PC-9 (cell line): ENCODE results near the gene FLOT1. TPM values are rescaled to one million over a fixed set of nuclear protein-coding genes. Genes with fewer than 3 reads are reported as not detected.
A peak's percentile ranks its signal among the peaks of the same experiment; 100 is the strongest.

Experiments
- BruUV-seq: library from RNA; stranded (reverse); fragments of 400-500 nt; replicated peaks from 2 replicates; lab custom pipeline; 2021; lab: Mats Ljungman, UMichigan
- CTCF ChIA-PET: fragments of 300-600 bp; sonication (Branson Sonifier 250); formaldehyde crosslinking; loops from one replicate; lab custom pipeline; 2022; ENCODE audit warnings: antibody characterized with exemption; lab: Charles Lee
- POLR2A ChIA-PET: fragments of 300-600 bp; sonication (Branson Sonifier 250); formaldehyde crosslinking; loops from one replicate; lab custom pipeline; 2022; ENCODE audit warnings: antibody characterized with exemption; ENCODE audit not compliant: unreplicated experiment; lab: Charles Lee
- DNase-seq, 2 experiments: peaks; one replicate each; pipeline versions ENCODE4 v3.0.0 to v3.0.0-alpha.2; 2015 to 2022; ENCODE audit warnings: mixed read lengths in 1 of 2
- H2AFZ ChIP-seq: fragments of 200-600 bp; sonication (generic); 2 replicates; pipeline ENCODE4 v1.8.1; 2017; ENCODE audit warnings: antibody characterized with exemption
- H3F3A ChIP-seq: fragments of 200-600 bp; sonication (generic); 2 replicates; pipeline ENCODE4 v1.8.1; 2017; ENCODE audit warnings: antibody characterized with exemption, mild to moderate bottlenecking, low read depth; ENCODE audit not compliant: insufficient read depth
- H3K27ac ChIP-seq: fragments of 200-600 bp; sonication (generic); 2 replicates; pipeline ENCODE4 v1.6.1; 2016; ENCODE audit warnings: mixed run types
- H3K27me3 ChIP-seq: fragments of 200-600 bp; sonication (generic); 2 replicates; pipeline ENCODE4 v1.6.1; 2016; ENCODE audit warnings: low read depth, mixed run types; ENCODE audit not compliant: insufficient read depth
- H3K36me3 ChIP-seq: fragments of 200-600 bp; sonication (generic); 2 replicates; pipeline ENCODE4 v1.6.1; 2016; ENCODE audit warnings: low read depth, mixed run types
- H3K4me1 ChIP-seq: fragments of 200-600 bp; sonication (generic); replicated peaks from 2 replicates; pipeline ENCODE4 v1.6.1; 2016; ENCODE audit warnings: mixed run types; ENCODE audit not compliant: insufficient read depth
- H3K4me2 ChIP-seq: fragments of 200-600 bp; sonication (generic); 2 replicates; pipeline ENCODE4 v1.6.1; 2017; ENCODE audit warnings: mixed run types
- H3K4me3 ChIP-seq: fragments of 200-600 bp; sonication (generic); 2 replicates; pipeline ENCODE4 v1.6.1; 2016; ENCODE audit warnings: mixed run types
- H3K79me2 ChIP-seq: fragments of 200-600 bp; sonication (generic); 2 replicates; pipeline ENCODE4 v1.6.1; 2017; ENCODE audit warnings: low read depth, mixed run types
- H3K9me2 ChIP-seq: fragments of 200-600 bp; sonication (generic); 2 replicates; pipeline ENCODE4 v1.8.1; 2017; ENCODE audit warnings: mild to moderate bottlenecking; ENCODE audit not compliant: insufficient read depth
- H3K9me3 ChIP-seq: fragments of 200-600 bp; sonication (generic); 2 replicates; pipeline ENCODE4 v1.8.1; 2016; ENCODE audit warnings: low read depth; ENCODE audit not compliant: insufficient read depth
- H4K20me1 ChIP-seq: fragments of 200-600 bp; sonication (generic); 2 replicates; pipeline ENCODE4 v1.8.1; 2017; ENCODE audit not compliant: insufficient read depth
- CTCF ChIP-seq: fragments of 200-600 bp; sonication (generic); conservative IDR thresholded peaks from 2 replicates; pipeline ENCODE4 v1.6.1; 2017; ENCODE audit warnings: mixed run types, antibody characterized with exemption, mild to moderate bottlenecking, moderate library complexity
- EZH2 ChIP-seq: fragments of 200-600 bp; sonication (generic); IDR thresholded peaks from 2 replicates; pipeline ENCODE4 v1.8.0; 2017; ENCODE audit warnings: antibody characterized with exemption, low read depth
- intact Hi-C: fragments of 100-400 bp; cut with micrococcal nuclease; formaldehyde crosslinking; loops from one replicate; pipeline ENCODE4 v1.10.0; 2022; ENCODE audit not compliant: unreplicated experiment
- total RNA-seq: library from RNA; stranded (reverse); gene quantifications from 2 replicates; pipeline ENCODE4 v1.2.3, GENCODE V29; 2021

Gene FLOT1
- total RNA-seq, 1 experiment from 2014 or later, result 225 TPM

DNA sequence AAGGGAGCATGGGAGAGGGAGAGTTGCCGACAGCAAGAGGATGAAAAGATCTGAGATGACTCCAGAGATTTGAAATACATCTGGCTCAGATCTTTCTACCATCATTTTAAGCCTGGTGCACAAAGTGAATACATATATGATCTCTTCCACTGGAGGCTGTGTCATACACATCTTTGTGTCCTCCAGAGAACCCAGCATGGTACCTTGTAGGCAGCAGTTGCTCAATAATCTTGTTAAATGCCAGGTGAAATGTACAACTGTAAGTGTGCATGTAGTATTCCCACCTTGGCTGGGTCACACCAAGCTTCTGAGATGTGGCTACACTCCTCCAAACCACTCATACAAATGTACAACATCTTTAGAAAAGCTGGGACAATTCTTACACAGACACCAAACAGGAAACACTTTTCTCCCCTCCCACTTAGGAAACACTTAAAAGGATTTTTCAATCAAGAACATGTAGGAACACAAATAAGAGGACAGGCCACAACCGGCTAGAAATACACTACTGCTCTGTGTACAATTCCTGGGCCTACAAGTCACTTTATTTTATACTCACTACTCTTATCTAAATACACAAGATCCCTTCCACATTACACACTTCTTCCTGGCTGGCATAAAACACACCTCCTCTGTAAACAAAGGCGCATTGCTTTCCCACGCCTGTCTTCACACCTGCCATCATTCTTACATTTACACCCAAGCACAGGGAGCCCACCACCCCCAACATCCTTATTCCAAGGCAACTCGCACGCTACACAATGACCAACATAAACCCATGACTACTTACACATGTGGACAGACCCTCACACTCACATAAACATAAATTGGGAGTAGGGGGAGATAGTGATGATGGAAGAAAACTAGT lies 5.6 kb upstream of the FLOT1 start:
- CTCF ChIA-PET, result interaction anchor here (1.4 kb wide), 1 partner anchor 74 kb away, joined by 7 read pairs; no protein-coding TSS in a partner anchor
- peak overlapping the region; percentile 50; the same call in 1 of the 2 replicates for H3K4me3 ChIP-seq
- peak in 1 of 2 experiments; percentile 87 for DNase-seq
- no peak overlapping the region for H2AFZ ChIP-seq
- H3K27me3 ChIP-seq, result no peaks in the 10 kb centered on the region
- peaks cover 81% of the 10 kb centered on the region for H3K4me1 ChIP-seq
- H3K36me3 ChIP-seq, result peaks cover 8% of the 10 kb centered on the region
- H3K27ac ChIP-seq, result peak overlapping the region; percentile 100
- intact Hi-C loops, result no loop called here
- no TSS peak for BruUV-seq
- no peaks in the 10 kb centered on the region for H3K9me3 ChIP-seq
- peaks cover 67% of the 10 kb centered on the region for H3F3A ChIP-seq
- peak overlapping the region; percentile 74 for H3K4me2 ChIP-seq
- POLR2A ChIA-PET, result no interaction called here
- H3K79me2 ChIP-seq, result peaks cover 32% of the 10 kb centered on the region
- H4K20me1 ChIP-seq, result no peaks in the 10 kb centered on the region; the same call in 1 of the 2 replicates
- H3K9me2 ChIP-seq, result no peaks in the 10 kb centered on the region
- TF ChIP-seq CTCF (no peak), EZH2 (no peak)

DNA sequence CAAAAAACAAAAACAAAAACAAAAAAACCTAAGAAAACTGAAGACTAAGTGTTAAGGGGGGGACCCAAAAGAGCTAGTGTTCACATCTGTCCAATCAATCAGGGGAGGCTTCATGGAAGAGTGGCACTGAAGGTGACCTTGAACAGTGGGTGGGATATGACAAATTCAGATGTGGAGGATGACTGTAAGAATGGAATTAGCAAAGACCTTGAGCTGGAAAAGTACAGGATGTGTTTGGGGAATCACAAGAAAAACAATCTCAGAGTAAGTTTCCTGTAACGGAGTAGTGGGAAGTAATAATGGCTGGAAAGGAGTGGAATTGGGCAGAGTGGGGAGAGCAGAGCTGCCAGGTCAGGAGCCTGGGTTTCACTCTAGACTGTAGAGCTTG lies 4.8 kb upstream of the FLOT1 start:
- peaks cover 36% of the 10 kb centered on the region for H3K79me2 ChIP-seq
- intact Hi-C loops, result no loop called here
- POLR2A ChIA-PET, result interaction anchor here (0.5 to 1.0 kb wide), 2 partner anchors 17 to 20 kb away, joined by 3 to 8 read pairs; no protein-coding TSS in a partner anchor

More for the DNA sequence above, 4.8 kb upstream of the FLOT1 start:
- Histone ChIP-seq H4K20me1 (no peaks in the 10 kb centered on the region; the same call in 1 of the 2 replicates), H3K4me3 (peak overlapping the region; percentile 50; the same call in 1 of the 2 replicates), H3F3A (peaks cover 62% of the 10 kb centered on the region), H3K27ac (peak overlapping the region; percentile 100), H3K9me3 (no peaks in the 10 kb centered on the region), H2AFZ (no peak overlapping the region), H3K27me3 (no peaks in the 10 kb centered on the region), H3K36me3 (peaks cover 9% of the 10 kb centered on the region), H3K4me2 (peak overlapping the region; percentile 74), H3K9me2 (no peaks in the 10 kb centered on the region), H3K4me1 (peaks cover 74% of the 10 kb centered on the region)
- no peak for TF ChIP-seq CTCF
- TF ChIP-seq EZH2, result no peak
- DNase-seq, result no peak
- BruUV-seq, result no TSS peak
- CTCF ChIA-PET, result no interaction called here
